GM18519 (cell line): Measurements from ENCODE around the gene CATSPERE.

Source experiments
- ATAC-seq: cut with Tn5 transposase; IDR thresholded peaks from one replicate; pipeline ENCODE4 v1.9.1; 2021; ENCODE audit warnings: mild to moderate bottlenecking, moderate library complexity; ENCODE audit not compliant: unreplicated experiment, low FRiP score

The CATSPERE gene

GRCh38 chr1:244615301-244615700 is 154.2 kb downstream of the CATSPERE start:
- no peak for ATAC-seq

GRCh38 chr1:244626709-244627108 is 165.6 kb downstream of the CATSPERE start:
- no peak for ATAC-seq

GRCh38 chr1:244628789-244629188 is 167.7 kb downstream of the CATSPERE start:
- no peak for ATAC-seq

- no peak for ATAC-seq
Observed at GRCh38 chr1:244633140-244633539, 172.1 kb downstream of the CATSPERE start.

- no peak for ATAC-seq
Observed at GRCh38 chr1:244634546-244634945, 173.5 kb downstream of the CATSPERE start.

- ATAC-seq: no peak
Observed at GRCh38 chr1:244636488-244637259, 175.6 kb downstream of the CATSPERE start.

GRCh38 chr1:244639561-244639960 is 178.5 kb downstream of the CATSPERE start:
- no peak for ATAC-seq

GRCh38 chr1:244640917-244641316 is 179.8 kb downstream of the CATSPERE start:
- ATAC-seq: no peak

- ATAC-seq: no peak
Observed at GRCh38 chr1:244642526-244642925, 181.5 kb downstream of the CATSPERE start.

- ATAC-seq: no peak
Observed at GRCh38 chr1:244642988-244643387, 181.9 kb downstream of the CATSPERE start.

GRCh38 chr1:244645414-244645813 is 184.3 kb downstream of the CATSPERE start:
- no peak for ATAC-seq

GRCh38 chr1:244645890-244646289 is 184.8 kb downstream of the CATSPERE start:
- no peak for ATAC-seq

GRCh38 chr1:244647819-244648218 is 186.7 kb downstream of the CATSPERE start:
- no peak for ATAC-seq

- ATAC-seq: no peak
Observed at GRCh38 chr1:244651956-244652622, 191.0 kb downstream of the CATSPERE start.

GRCh38 chr1:244652623-244653438 is 191.8 kb downstream of the CATSPERE start, which contains the start of gene DESI2:
Gene DESI2 (plus strand): TSS chr1:244653126. CDS start chr1:244653314, 188 bp downstream.
- ATAC-seq: peak; percentile 91

- ATAC-seq: no peak
Observed at GRCh38 chr1:244653439-244654107, 192.5 kb downstream of the CATSPERE start.

GRCh38 chr1:244654108-244655038 is 193.3 kb downstream of the CATSPERE start:
- ATAC-seq: no peak

GRCh38 chr1:244655186-244655585 is 194.1 kb downstream of the CATSPERE start:
- ATAC-seq: no peak

GRCh38 chr1:244657421-244657820 is 196.3 kb downstream of the CATSPERE start:
- no peak for ATAC-seq
